PC-3 (cell line): ENCODE results near the gene LHX1.

Experiments
- EZH2 ChIP-seq: fragments of 300-600 bp; sonication (generic); IDR thresholded peaks from one replicate; pipeline ENCODE4 v1.6.1; 2017; ENCODE audit warnings: antibody characterized with exemption, mild to moderate bottlenecking, low read length; ENCODE audit not compliant: unreplicated experiment
- TF ChIP-seq, protein P1 (sequence below): fragments of 300-600 bp; sonication (generic); conservative IDR thresholded peaks from 2 replicates; pipeline ENCODE4 v1.5.1; 2017; ENCODE audit warnings: antibody characterized with exemption, low read depth, mild to moderate bottlenecking, low read length

DNA sequence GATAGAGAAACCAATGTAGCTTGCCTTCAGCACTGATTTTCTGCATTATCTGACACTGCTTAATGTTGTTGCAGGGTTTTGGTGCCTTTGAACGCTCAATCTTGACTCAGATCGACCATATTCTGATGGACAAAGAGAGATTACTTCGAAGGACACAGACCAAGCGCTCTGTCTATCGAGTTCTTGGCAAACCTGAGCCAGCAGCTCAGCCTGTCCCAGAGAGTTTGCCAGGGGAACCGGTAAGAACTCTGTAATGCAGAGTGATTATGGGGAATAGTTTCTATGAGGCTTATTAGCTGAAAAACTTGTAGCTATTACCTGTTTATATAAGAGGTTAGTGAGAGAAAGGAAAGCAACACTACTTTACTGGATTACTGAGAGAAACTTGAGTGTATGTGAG lies 51.9 kb downstream of the LHX1 start:
- TF ChIP-seq EZH2, result no peak
- TF ChIP-seq, protein P1, sequence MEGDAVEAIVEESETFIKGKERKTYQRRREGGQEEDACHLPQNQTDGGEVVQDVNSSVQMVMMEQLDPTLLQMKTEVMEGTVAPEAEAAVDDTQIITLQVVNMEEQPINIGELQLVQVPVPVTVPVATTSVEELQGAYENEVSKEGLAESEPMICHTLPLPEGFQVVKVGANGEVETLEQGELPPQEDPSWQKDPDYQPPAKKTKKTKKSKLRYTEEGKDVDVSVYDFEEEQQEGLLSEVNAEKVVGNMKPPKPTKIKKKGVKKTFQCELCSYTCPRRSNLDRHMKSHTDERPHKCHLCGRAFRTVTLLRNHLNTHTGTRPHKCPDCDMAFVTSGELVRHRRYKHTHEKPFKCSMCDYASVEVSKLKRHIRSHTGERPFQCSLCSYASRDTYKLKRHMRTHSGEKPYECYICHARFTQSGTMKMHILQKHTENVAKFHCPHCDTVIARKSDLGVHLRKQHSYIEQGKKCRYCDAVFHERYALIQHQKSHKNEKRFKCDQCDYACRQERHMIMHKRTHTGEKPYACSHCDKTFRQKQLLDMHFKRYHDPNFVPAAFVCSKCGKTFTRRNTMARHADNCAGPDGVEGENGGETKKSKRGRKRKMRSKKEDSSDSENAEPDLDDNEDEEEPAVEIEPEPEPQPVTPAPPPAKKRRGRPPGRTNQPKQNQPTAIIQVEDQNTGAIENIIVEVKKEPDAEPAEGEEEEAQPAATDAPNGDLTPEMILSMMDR, result no peak
